ENCODE data around the gene ZNF487. TPM values are rescaled to one million over a fixed set of nuclear protein-coding genes. Genes with fewer than 3 reads are reported as not detected.
"Not testable (repeated sequence)": the region's sequence is repeated elsewhere in the genome, so short reads cannot be mapped to it uniquely, and the experiment has no call there.

Gene ZNF487
- total RNA-seq, 1 donor from 2014 or later: 1.9 TPM

GRCh38 chr10:43392748-43393147 is 44.2 kb upstream of the ZNF487 start:
- Histone ChIP-seq H3K27me3 (ENCODE audit: control insufficient read depth, insufficient read depth, low read length) (no peaks in the 10 kb centered on the region), H3K4me3 (ENCODE audit: low read depth, low read length) (no peak overlapping the region), H3K36me3 (ENCODE audit: control insufficient read depth, insufficient read depth, low read length) (peaks cover 5% of the 10 kb centered on the region)
- no peak for TF ChIP-seq CTCF (IDR thresholded peaks at IDR 0.05; ENCODE audit: insufficient read depth, low read length, poor library complexity, severe bottlenecking)
- DNase-seq (ENCODE audit: low read depth): no peak

GRCh38 chr10:43393186-43393585 is 43.7 kb upstream of the ZNF487 start:
- not testable (repeated sequence) for H3K27me3 ChIP-seq (ENCODE audit: control insufficient read depth, insufficient read depth, low read length); H3K4me3 ChIP-seq (ENCODE audit: low read depth, low read length); DNase-seq (ENCODE audit: low read depth); H3K36me3 ChIP-seq (ENCODE audit: control insufficient read depth, insufficient read depth, low read length)

- no peak overlapping the region for H3K4me3 ChIP-seq (ENCODE audit: low read depth, low read length)
- H3K27me3 ChIP-seq (ENCODE audit: control insufficient read depth, insufficient read depth, low read length): no peaks in the 10 kb centered on the region
- TF ChIP-seq CTCF (IDR thresholded peaks at IDR 0.05; ENCODE audit: insufficient read depth, low read length, poor library complexity, severe bottlenecking): no peak
- peaks cover 5% of the 10 kb centered on the region for H3K36me3 ChIP-seq (ENCODE audit: control insufficient read depth, insufficient read depth, low read length)
- no peak for DNase-seq (ENCODE audit: low read depth)
These were observed 43.1 kb upstream of the ZNF487 start for GRCh38 chr10:43393606-43394360.

GRCh38 chr10:43394868-43395267 is 42.0 kb upstream of the ZNF487 start:
- no peak for TF ChIP-seq CTCF (IDR thresholded peaks at IDR 0.05; ENCODE audit: insufficient read depth, low read length, poor library complexity, severe bottlenecking)
- no peak overlapping the region for H3K4me3 ChIP-seq (ENCODE audit: low read depth, low read length)
- H3K36me3 ChIP-seq (ENCODE audit: control insufficient read depth, insufficient read depth, low read length): peaks cover 4% of the 10 kb centered on the region
- no peaks in the 10 kb centered on the region for H3K27me3 ChIP-seq (ENCODE audit: control insufficient read depth, insufficient read depth, low read length)
- no peak for DNase-seq (ENCODE audit: low read depth)

GRCh38 chr10:43395571-43396060 is 41.3 kb upstream of the ZNF487 start:
- no peak for DNase-seq (ENCODE audit: low read depth)
- peaks cover 2% of the 10 kb centered on the region for H3K36me3 ChIP-seq (ENCODE audit: control insufficient read depth, insufficient read depth, low read length)
- no peaks in the 10 kb centered on the region for H3K27me3 ChIP-seq (ENCODE audit: control insufficient read depth, insufficient read depth, low read length)
- TF ChIP-seq CTCF (IDR thresholded peaks at IDR 0.05; ENCODE audit: insufficient read depth, low read length, poor library complexity, severe bottlenecking): no peak
- H3K4me3 ChIP-seq (ENCODE audit: low read depth, low read length): peak overlapping the region; percentile 70

- Histone ChIP-seq H3K27me3 (ENCODE audit: control insufficient read depth, insufficient read depth, low read length) (no peaks in the 10 kb centered on the region), H3K4me3 (ENCODE audit: low read depth, low read length) (peak overlapping the region; percentile 70), H3K36me3 (ENCODE audit: control insufficient read depth, insufficient read depth, low read length) (peaks cover 2% of the 10 kb centered on the region)
- TF ChIP-seq CTCF (IDR thresholded peaks at IDR 0.05; ENCODE audit: insufficient read depth, low read length, poor library complexity, severe bottlenecking): no peak
- DNase-seq (ENCODE audit: low read depth): no peak
These were observed 40.6 kb upstream of the ZNF487 start for GRCh38 chr10:43396061-43396927.

All from kidney epithelial cell (primary cell).